Kidney epithelial cell (primary cell): ENCODE data around the gene KCNE4. TPM values are rescaled to one million over a fixed set of nuclear protein-coding genes. Genes with fewer than 3 reads are reported as not detected.

Experiments
- DNase-seq: peaks from one replicate; pipeline ENCODE4 v3.0.0-alpha.2; 2010; ENCODE audit warnings: low read depth
- H3K27me3 ChIP-seq: 2 replicates; pipeline ENCODE4 v1.6.0; 2011; ENCODE audit warnings: low read length; ENCODE audit not compliant: control insufficient read depth, insufficient read depth
- H3K36me3 ChIP-seq: 2 replicates; pipeline ENCODE4 v1.5.1; 2011; ENCODE audit warnings: low read length; ENCODE audit not compliant: control insufficient read depth, insufficient read depth
- H3K4me3 ChIP-seq: 2 replicates; pipeline ENCODE4 v1.5.1; 2011; ENCODE audit warnings: low read depth, mild to moderate bottlenecking, control low read depth, low read length
- CTCF ChIP-seq: IDR thresholded peaks from 2 replicates; pipeline ENCODE4 v1.5.1; 2011; ENCODE audit warnings: mild to moderate bottlenecking, moderate library complexity, low read length, control low read depth, inconsistent platforms; ENCODE audit not compliant: insufficient read depth, poor library complexity, severe bottlenecking
- total RNA-seq: library from RNA; depleted of rRNA; stranded (reverse); fragments of >200 nt; gene quantifications from 2 replicates; pipeline ENCODE4 v1.2.3, GENCODE V29; 2015

KCNE4 gene
- total RNA-seq, 1 donor from 2014 or later: 0.25 TPM

- H3K4me3 ChIP-seq: no peak overlapping the region
- H3K36me3 ChIP-seq: no peaks in the 10 kb centered on the region
- H3K27me3 ChIP-seq: no peaks in the 10 kb centered on the region
- DNase-seq: no peak
- no peak for TF ChIP-seq CTCF
These were observed 4.7 kb upstream of the KCNE4 start for GRCh38 chr2:223047260-223047761.

DNA sequence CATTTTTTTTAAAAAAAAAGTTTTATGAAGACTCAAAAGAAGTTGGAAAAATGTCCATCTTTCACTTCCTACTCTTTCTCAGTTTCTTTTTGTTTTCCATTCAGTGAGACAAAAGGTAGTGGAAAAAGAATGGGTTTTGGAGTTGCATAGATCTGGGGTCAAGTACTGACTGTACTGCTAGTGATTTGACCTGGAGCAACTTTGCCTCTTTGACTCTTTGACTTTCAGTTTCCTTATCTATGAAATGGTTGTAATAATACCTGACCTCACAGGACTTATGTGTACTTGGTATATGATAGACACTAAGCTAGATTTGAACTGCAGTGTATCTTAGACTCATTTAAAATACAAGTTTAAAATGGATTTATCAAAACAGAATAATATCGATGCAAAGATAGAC is 3.5 kb upstream of the KCNE4 start:
- no peak overlapping the region for H3K4me3 ChIP-seq
- no peak for DNase-seq
- TF ChIP-seq CTCF: no peak
- H3K36me3 ChIP-seq: no peaks in the 10 kb centered on the region
- no peaks in the 10 kb centered on the region for H3K27me3 ChIP-seq

GRCh38 chr2:223049356-223049755 is 2.6 kb upstream of the KCNE4 start:
- DNase-seq: no peak
- Histone ChIP-seq H3K4me3 (no peak overlapping the region), H3K36me3 (no peaks in the 10 kb centered on the region), H3K27me3 (no peaks in the 10 kb centered on the region)
- TF ChIP-seq CTCF: no peak

DNA sequence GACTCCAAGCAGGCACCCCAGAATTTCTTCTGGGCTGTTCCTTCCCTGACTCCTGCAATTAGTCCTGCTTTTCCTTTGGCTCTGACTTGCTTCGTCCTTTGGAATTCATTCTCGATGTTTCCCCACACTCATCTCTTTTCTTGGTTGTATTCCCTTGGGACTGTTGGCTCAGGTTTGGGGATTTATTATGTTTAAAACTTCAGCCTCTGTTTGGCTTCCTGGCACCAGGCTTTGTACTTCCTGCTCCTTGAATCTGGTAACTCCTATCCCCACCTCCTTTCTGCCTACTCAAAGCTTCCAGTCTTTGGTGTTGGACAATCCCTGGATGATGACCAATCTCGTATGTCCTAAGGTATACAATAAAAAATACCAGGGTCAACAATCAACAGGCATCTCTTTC is 1.8 kb upstream of the KCNE4 start:
- H3K4me3 ChIP-seq: no peak overlapping the region
- no peaks in the 10 kb centered on the region for H3K36me3 ChIP-seq
- H3K27me3 ChIP-seq: no peaks in the 10 kb centered on the region
- no peak for DNase-seq
- TF ChIP-seq CTCF: no peak

GRCh38 chr2:223050900-223051504 is 988 bp upstream of the KCNE4 start:
- H3K4me3 ChIP-seq: no peak overlapping the region
- no peak for TF ChIP-seq CTCF
- H3K36me3 ChIP-seq: no peaks in the 10 kb centered on the region
- no peak for DNase-seq
- H3K27me3 ChIP-seq: no peaks in the 10 kb centered on the region
